Loucy (cell line): ENCODE results near the gene C2CD4C.

Source experiments
- CTCF ChIP-seq: fragments of 200-600 bp; sonication (generic); conservative IDR thresholded peaks from 2 replicates; pipeline ENCODE4 v1.5.1; 2014; ENCODE audit warnings: mild to moderate bottlenecking, antibody characterized with exemption, low read length
- EZH2phosphoT487 ChIP-seq: fragments of 200-600 bp; IDR thresholded peaks from 2 replicates; pipeline ENCODE4 v1.6.1; 2018; ENCODE audit warnings: antibody characterized with exemption, mild to moderate bottlenecking, moderate library complexity, borderline replicate concordance

- no peak for TF ChIP-seq CTCF
- TF ChIP-seq EZH2phosphoT487, result no peak
Measured at GRCh38 chr19:408902-409515, at the start of gene C2CD4C.
